Stimulated activated CD8-positive, alpha-beta memory T cell treated with anti-CD3 and anti-CD28 coated beads, Interleukin-15, amount 100 ng/mL, for 48 hours (primary cell): ENCODE results near the gene POU6F2.

Experiments
- DNase-seq, 2 donors: peaks; one replicate each; pipeline ENCODE4 v3.0.0-alpha.2; 2020; ENCODE audit warnings: low read depth in 2 of 2

The POU6F2 gene

GRCh38 chr7:39128287-39128843, 150.7 kb downstream of the POU6F2 start:
- no peak for DNase-seq

GRCh38 chr7:39130274-39130673, 152.6 kb downstream of the POU6F2 start:
- no peak for DNase-seq

- DNase-seq, result no peak
Measured at GRCh38 chr7:39130857-39131526, 153.3 kb downstream of the POU6F2 start.

DNA sequence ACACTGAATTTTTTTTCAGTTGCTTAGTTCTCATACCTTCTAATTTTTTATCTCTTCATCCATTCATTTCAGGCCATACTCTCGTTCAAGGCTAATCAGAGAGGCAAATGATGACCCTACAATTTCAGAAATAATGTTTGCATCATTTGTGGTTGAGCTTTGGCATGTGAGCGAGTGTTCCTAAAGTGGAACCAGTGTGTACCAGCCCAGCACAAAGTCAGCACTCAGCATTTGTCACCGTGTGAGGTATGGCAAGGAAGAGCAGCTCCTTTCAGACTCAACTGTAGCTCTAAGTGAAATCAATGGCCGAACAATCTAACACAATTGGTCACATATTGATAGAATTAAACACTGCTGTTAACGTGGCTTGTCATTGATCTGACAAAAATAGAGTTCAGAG, 154.6 kb downstream of the POU6F2 start:
- DNase-seq, result no peak

DNA sequence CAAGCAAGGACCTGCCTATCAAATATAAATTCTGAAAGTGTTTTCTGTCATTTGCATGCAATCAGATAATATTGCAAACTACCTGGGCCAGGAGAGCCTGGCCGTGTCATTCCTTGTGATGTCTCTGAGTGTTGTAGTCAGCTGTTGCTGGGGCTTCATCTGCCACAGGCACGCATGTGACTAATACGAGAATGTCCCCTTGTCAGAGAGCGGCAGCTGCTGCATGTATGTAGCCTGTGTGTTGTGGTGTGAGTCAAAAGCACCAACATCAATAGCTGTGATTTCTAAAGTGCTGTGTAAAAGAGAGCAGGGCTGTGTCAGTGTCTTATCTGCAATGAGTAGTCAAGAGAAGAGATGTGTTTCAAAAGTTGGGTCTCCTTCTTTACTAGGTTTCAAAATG, 155.4 kb downstream of the POU6F2 start:
- DNase-seq, result no peak

- DNase-seq, result no peak
Measured at GRCh38 chr7:39137480-39137879, 159.8 kb downstream of the POU6F2 start.

DNA sequence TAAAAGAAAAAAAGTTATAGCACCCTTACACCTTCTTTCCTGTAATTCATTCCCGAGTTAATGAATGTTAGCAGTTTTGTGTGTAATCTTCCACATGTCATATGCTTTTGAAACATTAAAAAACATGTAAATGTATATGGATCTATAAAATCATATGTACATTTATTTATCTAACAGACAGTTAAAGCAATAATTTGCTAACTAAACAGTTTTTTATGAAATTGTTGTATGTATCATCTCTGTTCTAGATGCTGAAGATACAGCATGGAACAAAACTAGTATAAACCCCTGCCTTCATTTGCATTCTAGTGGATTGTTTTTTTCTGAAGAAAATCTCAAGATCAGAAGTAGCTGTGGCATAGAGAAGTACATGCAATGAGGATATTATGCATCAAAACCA, 165.0 kb downstream of the POU6F2 start:
- DNase-seq, result no peak

DNA sequence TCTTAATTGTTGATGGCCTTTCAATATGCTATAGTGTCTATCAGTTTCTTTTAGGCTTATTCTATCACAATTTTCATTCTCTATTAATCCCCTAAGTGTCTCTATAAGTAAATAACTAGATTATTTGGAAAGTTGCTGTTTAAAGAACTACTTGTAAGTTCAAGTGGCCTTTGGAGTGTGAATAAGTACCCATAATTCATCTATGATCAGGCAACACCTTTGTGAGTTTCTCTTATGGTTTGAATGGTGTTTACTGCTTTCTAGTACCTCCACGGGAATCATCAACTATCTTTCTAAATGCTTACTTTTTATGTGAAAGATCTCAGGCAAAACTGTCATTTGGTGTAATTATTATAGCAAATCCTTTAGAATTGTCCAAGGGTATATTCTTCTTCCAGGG, 166.7 kb downstream of the POU6F2 start:
- no peak for DNase-seq

GRCh38 chr7:39145283-39145682, 167.6 kb downstream of the POU6F2 start:
- DNase-seq, result no peak

- DNase-seq, result no peak
Measured at GRCh38 chr7:39145935-39146334, 168.2 kb downstream of the POU6F2 start.

DNA sequence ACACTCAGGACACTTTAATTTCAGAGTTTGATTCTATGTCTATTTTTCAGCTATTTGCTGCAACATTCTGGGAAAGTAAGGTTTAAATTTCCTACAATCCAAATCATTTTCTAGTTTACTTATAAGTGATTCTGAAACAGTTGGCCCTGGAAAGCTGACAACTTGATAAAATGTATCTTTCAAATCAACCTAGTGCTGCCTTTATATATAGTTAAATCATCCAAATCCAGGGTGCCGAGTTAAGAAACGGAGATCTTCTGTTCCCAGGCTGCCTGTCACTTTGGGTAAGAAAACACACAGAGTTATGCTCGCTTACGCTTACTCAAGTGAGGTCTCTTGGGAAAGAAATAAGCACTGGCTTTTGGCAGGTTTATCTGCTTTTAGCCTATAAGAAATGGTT, 175.0 kb downstream of the POU6F2 start:
- no peak for DNase-seq

DNA sequence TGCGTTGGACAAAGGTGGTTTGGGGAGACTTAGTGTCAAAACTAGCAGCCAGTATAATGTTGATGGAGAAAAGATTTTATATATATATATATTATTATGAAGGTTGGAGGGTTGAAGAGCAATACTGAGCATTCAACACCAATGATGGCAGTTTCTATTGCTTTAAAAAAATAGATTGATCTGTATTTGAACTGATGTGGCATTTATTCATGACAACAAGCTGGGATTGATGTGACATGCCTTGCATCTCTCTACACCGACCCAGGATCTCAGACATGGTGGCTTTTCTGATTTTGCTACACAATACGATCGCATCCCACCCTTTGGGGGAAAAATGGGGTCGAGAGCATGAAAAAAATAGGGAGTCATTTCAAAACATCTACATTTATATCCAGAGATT, 175.4 kb downstream of the POU6F2 start:
- no peak for DNase-seq

- DNase-seq, result no peak
Measured at GRCh38 chr7:39153647-39154046, 175.9 kb downstream of the POU6F2 start.

- DNase-seq, result no peak
Measured at GRCh38 chr7:39154815-39155214, 177.1 kb downstream of the POU6F2 start.

- no peak for DNase-seq
Measured at GRCh38 chr7:39158367-39158766, 180.7 kb downstream of the POU6F2 start.

DNA sequence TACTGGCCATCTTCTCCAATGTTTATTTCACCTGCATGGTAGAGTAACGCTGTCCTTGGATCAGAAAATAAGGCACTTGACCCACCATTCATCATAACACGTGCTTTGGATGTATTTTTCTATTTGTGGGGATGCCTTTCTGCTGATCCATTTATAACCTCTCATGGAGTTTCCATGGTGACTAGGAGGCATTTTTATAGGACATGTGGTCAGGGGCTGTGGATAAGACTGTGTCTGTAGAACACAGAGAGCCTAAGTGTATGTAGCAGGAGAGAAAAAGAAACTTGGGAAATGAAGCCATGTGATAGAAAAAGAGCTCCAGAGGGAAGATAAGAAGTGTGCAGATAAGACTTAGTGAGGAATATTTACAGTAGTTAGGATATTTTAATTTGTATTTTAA, 184.2 kb downstream of the POU6F2 start:
- no peak for DNase-seq

- DNase-seq, result no peak
Measured at GRCh38 chr7:39164887-39165286, 187.2 kb downstream of the POU6F2 start.

DNA sequence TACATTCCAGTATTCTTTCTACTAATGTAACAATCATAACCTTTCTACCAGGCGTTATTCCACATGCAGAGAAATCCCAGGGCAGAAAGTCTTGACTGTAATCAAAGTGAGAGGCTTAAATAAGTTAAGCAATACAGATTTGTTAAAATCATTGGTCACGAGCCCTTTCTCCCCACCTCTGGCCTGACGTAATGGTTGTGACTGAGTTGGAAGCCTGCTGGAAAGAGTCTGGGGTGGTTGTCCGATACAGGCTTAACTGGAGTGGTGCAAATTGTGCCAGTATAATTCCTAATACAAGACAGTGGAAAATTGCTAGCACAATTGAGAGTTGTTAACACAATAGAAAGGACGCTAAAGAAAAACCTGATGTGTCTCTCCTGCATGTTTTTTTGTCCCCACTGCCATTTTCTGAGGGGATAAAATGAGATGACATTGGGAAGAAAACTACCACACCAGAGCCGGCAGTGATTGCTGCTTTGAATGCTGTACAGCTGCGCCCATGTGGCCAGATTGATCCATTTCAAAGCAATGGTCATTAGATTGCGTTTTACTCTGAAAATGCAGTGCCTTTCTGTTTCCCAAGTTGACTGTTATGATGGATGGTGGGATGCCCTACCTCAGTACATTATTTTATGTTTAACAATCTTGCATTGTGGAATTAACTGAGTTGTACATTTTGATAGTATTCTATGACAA, 190.8 kb downstream of the POU6F2 start:
- no peak for DNase-seq

GRCh38 chr7:39172137-39172536, 194.4 kb downstream of the POU6F2 start:
- DNase-seq, result no peak

DNA sequence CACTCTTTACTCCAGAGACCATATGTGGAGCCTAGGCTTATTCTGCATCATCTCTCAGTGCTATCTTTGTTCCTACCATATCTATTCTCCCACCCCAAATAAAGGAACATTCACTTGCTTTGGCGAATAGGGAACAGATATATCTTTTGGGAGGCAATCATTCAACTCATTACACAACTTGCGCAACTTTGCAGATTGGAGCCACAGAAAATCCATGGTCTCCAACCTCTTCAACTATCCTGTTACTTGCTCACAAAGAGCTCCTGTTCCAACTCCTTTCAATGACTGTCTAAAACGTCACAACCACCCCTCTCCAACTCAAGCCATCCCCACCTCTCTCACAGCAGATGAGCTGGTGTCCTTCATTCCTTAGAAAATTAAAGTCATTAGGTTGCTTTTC, 203.7 kb downstream of the POU6F2 start:
- no peak for DNase-seq

DNA sequence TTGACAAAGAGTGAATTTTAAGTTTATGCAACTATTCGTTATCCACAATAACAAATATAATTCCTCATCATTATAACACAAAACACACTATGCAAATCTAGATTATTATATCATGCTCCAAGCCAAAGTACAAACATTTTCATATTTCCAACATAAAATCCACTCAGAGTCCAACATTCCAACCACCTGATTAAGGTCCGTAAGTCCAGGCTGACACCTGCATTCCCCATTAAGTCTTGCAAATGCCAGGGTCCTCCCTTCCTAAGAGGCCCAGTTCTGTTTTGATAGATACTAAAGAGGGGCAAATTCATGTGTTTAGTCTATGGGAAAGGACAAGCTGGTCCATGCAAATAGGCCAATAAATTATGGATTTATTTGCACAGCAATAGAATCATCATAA, 206.1 kb downstream of the POU6F2 start:
- no peak for DNase-seq

DNA sequence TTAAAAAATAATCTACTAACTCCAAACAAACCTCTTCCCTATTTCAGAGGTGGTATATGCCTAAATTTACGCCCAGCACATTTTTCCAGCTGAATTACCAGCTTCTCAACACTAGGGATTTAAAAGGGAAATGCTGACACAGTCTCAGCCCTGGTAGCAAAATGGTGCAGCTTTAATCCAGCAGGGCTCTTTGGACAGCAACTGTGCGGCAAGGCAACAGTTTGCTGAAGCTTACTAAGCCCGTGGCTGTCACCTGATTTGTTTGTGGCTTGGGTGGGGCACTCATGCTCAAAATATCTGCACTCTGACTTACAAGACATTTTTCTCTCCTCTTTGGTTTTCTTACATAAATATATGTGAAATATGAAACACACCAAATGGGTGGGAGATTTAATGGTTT, 206.7 kb downstream of the POU6F2 start:
- DNase-seq, result no peak

DNA sequence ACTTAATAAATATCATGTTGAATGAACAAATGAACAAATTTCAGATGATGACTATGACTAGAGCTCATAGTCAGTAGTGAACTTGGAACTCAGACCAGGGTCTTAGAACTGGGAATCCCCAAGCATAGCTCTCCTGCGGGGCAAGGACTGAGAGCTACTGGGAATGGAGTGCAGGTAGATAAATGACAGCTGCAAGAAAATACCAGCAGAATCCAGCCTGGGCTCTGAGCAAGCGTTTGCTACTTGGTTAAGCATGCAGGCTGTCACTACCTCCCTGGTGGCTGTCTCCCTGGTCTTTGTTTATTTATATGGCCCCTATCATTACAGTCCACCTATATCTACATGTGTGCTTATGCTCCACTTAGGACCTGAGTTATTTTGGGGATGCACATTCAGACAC, 208.4 kb downstream of the POU6F2 start:
- no peak for DNase-seq
